GM19438 (cell line): Measurements from ENCODE around the gene ZBTB20.

Source experiments
- ATAC-seq: cut with Tn5 transposase; IDR thresholded peaks from one replicate; pipeline ENCODE4 v1.9.1; 2021; ENCODE audit warnings: low read depth; ENCODE audit not compliant: unreplicated experiment

Gene ZBTB20

GRCh38 chr3:114659109-114660061 lies 487.7 kb downstream of the ZBTB20 start:
- ATAC-seq: no peak

DNA sequence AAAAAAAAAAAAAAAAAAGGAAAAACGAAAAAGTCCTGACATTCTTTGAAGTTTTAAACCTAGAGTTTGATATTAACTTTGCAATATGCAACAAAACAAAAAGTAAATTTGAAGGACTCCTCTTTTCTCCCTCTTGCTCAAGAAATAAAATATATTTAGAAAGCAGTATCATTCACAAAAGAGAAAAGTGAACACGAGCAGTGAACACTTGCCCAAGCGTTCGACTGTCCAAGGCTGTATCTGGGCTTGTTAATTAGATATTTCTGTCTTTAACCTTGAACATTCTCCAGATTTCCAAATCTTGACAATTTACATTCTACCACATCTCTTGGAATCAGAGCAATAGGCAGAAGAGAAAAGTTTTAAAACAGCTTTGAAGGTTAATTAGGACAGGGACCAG lies 495.5 kb downstream of the ZBTB20 start:
- no peak for ATAC-seq

DNA sequence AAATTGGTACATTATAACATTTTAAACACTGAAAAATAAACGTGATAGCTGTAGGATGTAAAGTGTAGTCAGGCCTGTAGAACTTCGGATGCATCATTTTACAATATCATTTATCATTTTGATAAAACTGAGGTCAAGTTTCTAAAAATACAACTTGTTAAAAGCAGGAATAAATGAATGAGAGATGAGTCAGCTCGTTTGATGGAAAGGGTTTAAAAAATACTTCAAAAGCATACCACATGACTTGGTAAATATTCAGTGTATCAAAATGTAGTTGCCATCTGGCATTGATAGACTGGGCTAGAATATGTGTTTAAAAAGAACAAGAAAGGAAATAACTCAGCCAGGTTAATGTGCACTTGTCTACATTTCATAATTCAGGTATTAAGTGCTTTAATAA lies 496.3 kb downstream of the ZBTB20 start:
- no peak for ATAC-seq

- no peak for ATAC-seq
These were observed 497.8 kb downstream of the ZBTB20 start for GRCh38 chr3:114649331-114649730.

DNA sequence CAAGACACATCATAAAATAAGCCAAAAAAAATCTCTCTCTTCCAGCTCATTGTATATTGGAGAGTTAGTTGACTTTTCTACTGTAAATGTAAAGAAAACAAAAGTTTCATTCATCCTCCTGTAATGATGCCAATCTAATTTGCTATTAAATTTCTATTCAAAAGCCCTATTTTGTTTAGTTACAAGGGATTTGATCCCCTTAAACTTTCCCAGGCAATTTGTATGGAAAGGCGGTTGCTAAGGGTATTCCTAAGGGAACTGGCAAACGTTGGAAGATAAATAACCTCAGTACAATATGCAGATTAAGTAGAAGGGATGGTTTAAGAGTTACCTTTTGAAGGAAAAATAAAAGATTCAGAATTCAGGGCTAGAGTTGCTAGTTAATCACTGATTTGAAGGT lies 500.6 kb downstream of the ZBTB20 start:
- no peak for ATAC-seq

DNA sequence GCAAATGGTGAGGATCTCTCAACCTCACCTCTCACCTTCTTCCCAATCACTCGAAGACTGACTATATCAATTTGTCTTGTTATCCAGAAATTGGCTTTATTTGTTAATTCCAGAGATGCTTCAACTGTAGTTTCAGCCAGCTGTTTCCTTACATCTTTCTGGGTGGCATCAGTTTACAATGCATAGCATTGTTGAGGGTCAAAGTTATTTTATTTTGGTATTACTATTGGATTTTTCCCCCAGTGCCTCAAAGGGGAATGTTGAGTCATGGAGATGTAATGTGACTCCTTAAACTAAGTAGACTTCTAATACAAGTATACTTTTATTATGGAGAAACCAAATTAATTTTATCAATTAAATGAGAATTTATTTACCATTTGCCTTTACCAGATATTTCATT lies 501.7 kb downstream of the ZBTB20 start:
- no peak for ATAC-seq

DNA sequence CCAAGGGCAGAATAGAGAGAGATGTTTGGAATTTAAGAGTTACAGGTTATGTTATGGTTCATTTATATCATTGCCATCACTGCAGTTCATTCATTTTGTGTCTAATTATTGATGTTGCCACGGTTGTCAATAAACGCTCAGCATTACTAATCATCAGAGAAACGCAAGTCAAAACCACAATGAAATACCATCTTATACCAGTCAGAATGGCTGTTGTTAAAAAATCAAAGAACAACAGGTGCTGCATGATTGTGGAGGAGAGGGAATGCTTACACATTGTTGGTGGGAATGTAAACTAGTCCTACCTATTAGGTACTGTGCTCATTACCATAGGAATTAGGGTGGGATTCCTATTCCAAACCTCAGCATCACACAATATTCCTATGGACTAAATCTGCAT lies 502.7 kb downstream of the ZBTB20 start:
- ATAC-seq: no peak

GRCh38 chr3:114642951-114643741 lies 503.9 kb downstream of the ZBTB20 start:
- no peak for ATAC-seq

DNA sequence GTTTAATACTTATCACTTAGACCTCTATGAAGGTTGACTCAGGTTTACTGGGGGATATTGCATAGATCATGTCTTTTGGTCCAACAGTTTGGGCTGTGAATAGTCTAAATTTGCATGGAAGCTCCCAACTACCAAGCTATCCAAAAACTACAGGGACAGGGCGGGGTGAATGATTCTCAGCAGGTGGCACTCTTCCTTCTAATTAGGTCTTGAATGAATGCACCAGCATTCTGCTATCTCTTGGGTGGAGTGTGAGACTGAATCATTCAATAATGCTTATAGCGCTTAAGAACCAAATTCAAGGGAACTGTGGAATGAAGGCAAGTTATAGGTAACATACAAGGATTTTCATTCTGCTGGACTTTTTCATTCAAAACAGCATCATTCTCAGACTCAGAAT lies 507.0 kb downstream of the ZBTB20 start:
- ATAC-seq: no peak

GRCh38 chr3:114639171-114639570 lies 507.9 kb downstream of the ZBTB20 start:
- ATAC-seq: no peak

DNA sequence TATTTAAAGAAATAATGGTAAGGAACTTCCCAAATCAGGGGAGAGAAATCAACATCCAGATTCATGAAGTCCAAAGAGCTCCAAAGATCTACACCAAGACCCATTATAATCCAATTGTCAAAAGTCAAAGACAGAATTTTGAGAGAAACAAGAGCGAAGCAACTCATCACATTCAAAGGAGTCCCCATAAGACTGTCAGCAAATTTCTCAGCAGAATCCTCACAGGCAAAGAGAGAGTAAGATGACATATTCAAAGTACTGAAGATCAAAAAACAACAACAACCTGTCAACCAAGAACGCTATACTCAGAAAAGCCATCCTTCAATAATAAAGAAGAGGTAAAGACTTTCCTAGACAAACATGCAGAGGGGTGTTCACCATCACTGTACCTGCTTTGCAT lies 511.2 kb downstream of the ZBTB20 start:
- ATAC-seq: no peak

DNA sequence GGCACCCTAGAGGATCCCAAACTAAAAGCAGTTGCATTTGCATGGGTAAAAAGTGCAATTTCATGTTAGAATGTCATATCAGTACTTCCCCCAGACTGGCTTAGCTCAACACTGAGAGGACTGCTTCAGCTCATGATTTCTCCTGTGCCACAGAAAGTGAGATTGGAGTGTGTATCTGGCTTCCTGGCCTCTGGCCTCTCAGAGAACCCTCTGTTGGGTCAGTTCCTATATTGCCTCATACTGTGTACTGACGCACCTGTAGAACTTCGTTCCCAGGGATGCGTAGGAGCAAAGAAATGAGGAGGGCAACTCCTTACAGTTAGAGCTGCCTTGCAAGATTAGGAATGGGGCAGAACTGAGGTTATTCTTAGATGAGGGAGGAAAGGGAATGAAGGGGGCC lies 512.5 kb downstream of the ZBTB20 start:
- no peak for ATAC-seq

- ATAC-seq: no peak
These were observed 514.2 kb downstream of the ZBTB20 start for GRCh38 chr3:114632757-114633424.

- ATAC-seq: no peak
These were observed 519.3 kb downstream of the ZBTB20 start for GRCh38 chr3:114627770-114628169.

- no peak for ATAC-seq
These were observed 520.3 kb downstream of the ZBTB20 start for GRCh38 chr3:114626751-114627150.

- ATAC-seq: no peak
These were observed 522.4 kb downstream of the ZBTB20 start for GRCh38 chr3:114624571-114625181.

DNA sequence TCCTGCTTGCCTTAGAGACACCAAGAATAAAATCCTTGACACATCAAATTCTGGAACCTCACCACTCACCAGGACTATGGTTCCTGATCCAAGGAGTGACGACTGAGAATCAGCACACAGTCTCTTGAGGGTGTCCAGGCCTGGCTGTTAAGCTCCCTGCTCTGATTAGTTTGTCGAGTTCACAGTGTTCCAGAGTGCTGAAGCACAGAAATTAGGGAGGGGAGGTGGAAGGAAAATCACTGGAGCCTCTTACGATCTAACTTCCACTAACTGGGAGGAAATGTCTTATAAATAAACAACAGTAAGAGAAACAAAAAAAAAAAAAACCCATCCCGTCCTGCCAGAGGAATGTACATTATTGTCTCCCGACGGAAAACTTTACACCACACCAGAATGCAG lies 523.0 kb downstream of the ZBTB20 start:
- no peak for ATAC-seq

DNA sequence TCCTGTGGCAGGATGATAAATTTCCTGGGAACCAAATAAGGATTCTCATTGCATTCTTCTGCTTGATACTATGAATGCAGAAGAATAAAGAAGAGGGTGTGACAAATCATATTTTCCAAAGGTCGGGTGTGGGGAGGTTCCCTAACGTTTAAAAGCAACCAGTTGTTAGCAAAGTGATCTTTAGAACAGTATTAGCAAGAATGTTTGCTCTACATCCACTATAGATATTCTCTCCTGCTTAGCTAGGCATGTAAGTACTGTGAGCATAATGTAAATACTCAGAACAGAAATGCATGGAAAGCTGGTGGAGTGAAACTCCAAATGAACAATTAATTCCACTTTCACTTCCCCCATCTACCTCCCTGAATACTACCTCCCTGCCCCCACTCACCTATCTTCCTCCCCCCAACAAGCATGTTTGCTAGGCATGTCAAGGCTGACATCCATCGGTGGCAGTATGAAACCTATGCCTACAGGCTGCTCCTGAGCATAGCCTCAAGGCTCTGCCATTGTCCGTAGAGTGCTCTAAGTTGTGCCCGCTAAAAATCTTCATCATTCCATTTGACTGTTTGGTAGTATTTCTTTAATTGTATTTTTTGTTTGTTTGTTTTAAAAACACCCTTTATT lies 523.6 kb downstream of the ZBTB20 start:
- no peak for ATAC-seq

- no peak for ATAC-seq
These were observed 525.1 kb downstream of the ZBTB20 start for GRCh38 chr3:114622001-114622400.

DNA sequence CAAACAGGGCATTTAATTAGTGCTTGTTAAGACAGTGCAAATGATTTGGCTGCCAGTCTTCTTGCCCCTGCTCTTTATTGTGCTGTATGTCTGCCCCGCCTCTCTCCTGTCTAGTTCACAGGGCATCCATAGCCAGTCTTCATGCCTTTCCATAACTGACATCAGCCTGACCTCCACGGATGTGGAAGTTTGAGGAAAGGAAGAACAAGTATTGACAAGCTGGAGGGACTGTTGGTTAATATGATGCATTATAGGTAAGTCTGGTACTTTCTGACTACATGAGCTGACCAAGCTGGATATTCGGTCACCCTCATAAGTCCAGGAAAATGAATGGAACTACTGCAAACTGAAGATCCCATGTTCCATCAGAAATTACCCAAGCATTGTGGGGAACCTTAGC lies 527.3 kb downstream of the ZBTB20 start:
- no peak for ATAC-seq
